Measurements from ENCODE around the gene EVA1C. TPM values are rescaled to one million over a fixed set of nuclear protein-coding genes. Genes with fewer than 3 reads are reported as not detected.

EVA1C gene
- total and polyA plus RNA-seq, 9 of the 15 experiments (the other 6 are each of a cell fraction or from before 2014, with no cell fraction given): 0.22 TPM; not detected in 8

DNA sequence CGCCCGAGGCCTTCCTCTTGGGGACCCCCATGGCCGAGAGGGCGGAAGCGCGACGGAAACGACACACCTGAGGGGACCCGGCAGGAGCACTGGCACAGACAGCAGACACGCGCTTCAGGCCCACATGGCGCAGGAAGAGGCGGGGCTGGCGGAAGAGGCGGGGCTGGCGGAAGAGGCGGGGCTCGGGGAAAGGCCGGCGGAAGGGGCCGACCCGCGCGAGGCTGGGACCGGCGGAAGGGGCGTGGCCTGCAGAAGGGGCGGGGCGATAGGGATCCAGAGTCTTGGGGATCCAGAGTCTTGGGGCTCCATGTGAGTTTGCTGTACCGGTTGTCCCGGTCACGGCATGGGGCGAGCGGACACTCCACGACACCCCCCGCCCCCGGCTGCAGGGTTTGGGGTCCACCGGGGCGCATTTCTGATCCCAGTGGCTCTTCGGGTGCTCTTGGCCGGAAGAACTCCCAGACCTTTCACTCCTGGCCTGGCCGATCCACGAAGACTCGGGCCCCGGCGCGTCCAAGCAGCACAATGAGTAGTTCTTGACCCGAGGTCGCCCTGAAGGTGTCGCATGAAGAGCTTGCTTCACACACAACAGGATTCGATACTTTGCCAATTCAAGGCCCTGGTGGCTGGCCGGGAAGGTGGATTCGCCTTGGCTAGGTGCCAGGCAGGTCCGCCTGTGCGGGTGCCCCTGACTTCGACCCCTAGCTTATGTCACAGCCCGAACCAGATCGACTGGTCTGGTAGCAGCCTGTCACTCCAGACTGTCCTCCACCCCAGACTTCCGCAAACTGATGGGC, 19.4 kb upstream of the EVA1C start, which contains the start of gene URB1 (continued):
- TF ChIP-seq, protein P1, sequence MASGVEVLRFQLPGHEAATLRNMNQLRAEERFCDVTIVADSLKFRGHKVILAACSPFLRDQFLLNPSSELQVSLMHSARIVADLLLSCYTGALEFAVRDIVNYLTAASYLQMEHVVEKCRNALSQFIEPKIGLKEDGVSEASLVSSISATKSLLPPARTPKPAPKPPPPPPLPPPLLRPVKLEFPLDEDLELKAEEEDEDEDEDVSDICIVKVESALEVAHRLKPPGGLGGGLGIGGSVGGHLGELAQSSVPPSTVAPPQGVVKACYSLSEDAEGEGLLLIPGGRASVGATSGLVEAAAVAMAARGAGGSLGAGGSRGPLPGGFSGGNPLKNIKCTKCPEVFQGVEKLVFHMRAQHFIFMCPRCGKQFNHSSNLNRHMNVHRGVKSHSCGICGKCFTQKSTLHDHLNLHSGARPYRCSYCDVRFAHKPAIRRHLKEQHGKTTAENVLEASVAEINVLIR (CRISPR knock-in tag; IDR thresholded peaks at IDR 0.05): 0 out of 2 replicates have a peak, but pooled peaks have one; percentile 23
- TF ChIP-seq PTTG1 (tag; IDR thresholded peaks at IDR 0.05; ENCODE audit: low read depth) (no peak), ZNF253 (CRISPR knock-in tag; conservative IDR thresholded peaks at IDR 0.05) (no peak), ZNF76 (CRISPR knock-in tag; IDR thresholded peaks at IDR 0.05; ENCODE audit: borderline replicate concordance) (peak; percentile 64; the same call in 1 of the 2 replicates), RBM14 (IDR thresholded peaks at IDR 0.05; ENCODE audit: borderline replicate concordance, insufficient read depth, low read depth, low read length) (no peak), ZNF444 (CRISPR knock-in tag; IDR thresholded peaks at IDR 0.05) (no peak), RAD21 (CRISPR knock-in tag; conservative IDR thresholded peaks at IDR 0.05 in 1 of 2, IDR thresholded peaks at IDR 0.05 in 1 of 2) (peak; percentile 14 to 35; a peak in 3 of 4 replicates), POLR2A (conservative IDR thresholded peaks at IDR 0.05) (peak; percentile 97), ARID1B (IDR thresholded peaks at IDR 0.05) (peak; percentile 55; the same call in 1 of the 2 replicates), MCM7 (IDR thresholded peaks at IDR 0.05) (no peak), SIRT6 (IDR thresholded peaks at IDR 0.05; ENCODE audit: low read depth, low read length) (no peak), CBX3 (IDR thresholded peaks at IDR 0.05; ENCODE audit: borderline replicate concordance in 1 of 2, low read length in 2 of 2) (no peak; a peak in 1 of 3 replicates), ZC3H11A (IDR thresholded peaks at IDR 0.05; ENCODE audit: low read depth, low read length) (no peak), STAT5A (IDR thresholded peaks at IDR 0.05; ENCODE audit: borderline replicate concordance, low read length) (no peak; the same call in 1 of the 2 replicates)
- TF ChIP-seq, protein P2, sequence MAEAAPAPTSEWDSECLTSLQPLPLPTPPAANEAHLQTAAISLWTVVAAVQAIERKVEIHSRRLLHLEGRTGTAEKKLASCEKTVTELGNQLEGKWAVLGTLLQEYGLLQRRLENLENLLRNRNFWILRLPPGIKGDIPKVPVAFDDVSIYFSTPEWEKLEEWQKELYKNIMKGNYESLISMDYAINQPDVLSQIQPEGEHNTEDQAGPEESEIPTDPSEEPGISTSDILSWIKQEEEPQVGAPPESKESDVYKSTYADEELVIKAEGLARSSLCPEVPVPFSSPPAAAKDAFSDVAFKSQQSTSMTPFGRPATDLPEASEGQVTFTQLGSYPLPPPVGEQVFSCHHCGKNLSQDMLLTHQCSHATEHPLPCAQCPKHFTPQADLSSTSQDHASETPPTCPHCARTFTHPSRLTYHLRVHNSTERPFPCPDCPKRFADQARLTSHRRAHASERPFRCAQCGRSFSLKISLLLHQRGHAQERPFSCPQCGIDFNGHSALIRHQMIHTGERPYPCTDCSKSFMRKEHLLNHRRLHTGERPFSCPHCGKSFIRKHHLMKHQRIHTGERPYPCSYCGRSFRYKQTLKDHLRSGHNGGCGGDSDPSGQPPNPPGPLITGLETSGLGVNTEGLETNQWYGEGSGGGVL (CRISPR knock-in tag; IDR thresholded peaks at IDR 0.05): no peak
- TF ChIP-seq, protein P3, sequence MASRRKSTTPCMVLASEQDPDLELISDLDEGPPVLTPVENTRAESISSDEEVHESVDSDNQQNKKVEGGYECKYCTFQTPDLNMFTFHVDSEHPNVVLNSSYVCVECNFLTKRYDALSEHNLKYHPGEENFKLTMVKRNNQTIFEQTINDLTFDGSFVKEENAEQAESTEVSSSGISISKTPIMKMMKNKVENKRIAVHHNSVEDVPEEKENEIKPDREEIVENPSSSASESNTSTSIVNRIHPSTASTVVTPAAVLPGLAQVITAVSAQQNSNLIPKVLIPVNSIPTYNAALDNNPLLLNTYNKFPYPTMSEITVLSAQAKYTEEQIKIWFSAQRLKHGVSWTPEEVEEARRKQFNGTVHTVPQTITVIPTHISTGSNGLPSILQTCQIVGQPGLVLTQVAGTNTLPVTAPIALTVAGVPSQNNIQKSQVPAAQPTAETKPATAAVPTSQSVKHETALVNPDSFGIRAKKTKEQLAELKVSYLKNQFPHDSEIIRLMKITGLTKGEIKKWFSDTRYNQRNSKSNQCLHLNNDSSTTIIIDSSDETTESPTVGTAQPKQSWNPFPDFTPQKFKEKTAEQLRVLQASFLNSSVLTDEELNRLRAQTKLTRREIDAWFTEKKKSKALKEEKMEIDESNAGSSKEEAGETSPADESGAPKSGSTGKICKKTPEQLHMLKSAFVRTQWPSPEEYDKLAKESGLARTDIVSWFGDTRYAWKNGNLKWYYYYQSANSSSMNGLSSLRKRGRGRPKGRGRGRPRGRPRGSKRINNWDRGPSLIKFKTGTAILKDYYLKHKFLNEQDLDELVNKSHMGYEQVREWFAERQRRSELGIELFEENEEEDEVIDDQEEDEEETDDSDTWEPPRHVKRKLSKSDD (conservative IDR thresholded peaks at IDR 0.05; ENCODE audit: low read length): no peak
- TF ChIP-seq, protein P4, sequence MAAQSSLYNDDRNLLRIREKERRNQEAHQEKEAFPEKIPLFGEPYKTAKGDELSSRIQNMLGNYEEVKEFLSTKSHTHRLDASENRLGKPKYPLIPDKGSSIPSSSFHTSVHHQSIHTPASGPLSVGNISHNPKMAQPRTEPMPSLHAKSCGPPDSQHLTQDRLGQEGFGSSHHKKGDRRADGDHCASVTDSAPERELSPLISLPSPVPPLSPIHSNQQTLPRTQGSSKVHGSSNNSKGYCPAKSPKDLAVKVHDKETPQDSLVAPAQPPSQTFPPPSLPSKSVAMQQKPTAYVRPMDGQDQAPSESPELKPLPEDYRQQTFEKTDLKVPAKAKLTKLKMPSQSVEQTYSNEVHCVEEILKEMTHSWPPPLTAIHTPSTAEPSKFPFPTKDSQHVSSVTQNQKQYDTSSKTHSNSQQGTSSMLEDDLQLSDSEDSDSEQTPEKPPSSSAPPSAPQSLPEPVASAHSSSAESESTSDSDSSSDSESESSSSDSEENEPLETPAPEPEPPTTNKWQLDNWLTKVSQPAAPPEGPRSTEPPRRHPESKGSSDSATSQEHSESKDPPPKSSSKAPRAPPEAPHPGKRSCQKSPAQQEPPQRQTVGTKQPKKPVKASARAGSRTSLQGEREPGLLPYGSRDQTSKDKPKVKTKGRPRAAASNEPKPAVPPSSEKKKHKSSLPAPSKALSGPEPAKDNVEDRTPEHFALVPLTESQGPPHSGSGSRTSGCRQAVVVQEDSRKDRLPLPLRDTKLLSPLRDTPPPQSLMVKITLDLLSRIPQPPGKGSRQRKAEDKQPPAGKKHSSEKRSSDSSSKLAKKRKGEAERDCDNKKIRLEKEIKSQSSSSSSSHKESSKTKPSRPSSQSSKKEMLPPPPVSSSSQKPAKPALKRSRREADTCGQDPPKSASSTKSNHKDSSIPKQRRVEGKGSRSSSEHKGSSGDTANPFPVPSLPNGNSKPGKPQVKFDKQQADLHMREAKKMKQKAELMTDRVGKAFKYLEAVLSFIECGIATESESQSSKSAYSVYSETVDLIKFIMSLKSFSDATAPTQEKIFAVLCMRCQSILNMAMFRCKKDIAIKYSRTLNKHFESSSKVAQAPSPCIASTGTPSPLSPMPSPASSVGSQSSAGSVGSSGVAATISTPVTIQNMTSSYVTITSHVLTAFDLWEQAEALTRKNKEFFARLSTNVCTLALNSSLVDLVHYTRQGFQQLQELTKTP (IDR thresholded peaks at IDR 0.05; ENCODE audit: low read depth in 1 of 2, partially characterized antibody in 2 of 2): no peak
